Kidney tubule cell (primary cell): ENCODE data around the gene ITGA2B.
A peak's percentile ranks its signal among the peaks of the same experiment; 100 is the strongest.
"Not testable (repeated sequence)": the region's sequence is repeated elsewhere in the genome, so short reads cannot be mapped to it uniquely, and the experiment has no call there.

Source experiments
- DNase-seq: peaks from one replicate; pipeline ENCODE4 v3.0.0-alpha.2; 2018; ENCODE audit warnings: low spot score

Gene ITGA2B

DNA sequence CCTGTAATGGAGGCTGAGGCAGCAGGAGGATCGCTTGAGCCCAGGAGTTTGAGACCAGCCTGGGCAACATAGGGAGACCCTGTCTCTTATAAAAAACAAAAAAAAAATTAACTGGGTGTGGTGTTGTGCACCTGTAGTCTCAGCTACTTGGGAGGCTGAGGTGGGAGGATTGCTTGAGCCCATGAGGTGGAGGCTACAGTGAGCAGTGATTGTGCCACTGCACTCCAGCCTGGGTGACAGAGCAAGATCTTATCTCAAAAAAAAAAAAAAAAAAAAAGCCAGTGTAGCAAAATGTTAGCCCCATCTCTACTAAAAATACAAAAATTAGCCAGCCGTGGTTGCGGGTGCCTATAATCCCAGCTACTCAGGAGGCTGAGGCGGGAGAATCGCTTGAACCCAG lies 59.2 kb downstream of the ITGA2B start:
- DNase-seq: not testable (repeated sequence)

DNA sequence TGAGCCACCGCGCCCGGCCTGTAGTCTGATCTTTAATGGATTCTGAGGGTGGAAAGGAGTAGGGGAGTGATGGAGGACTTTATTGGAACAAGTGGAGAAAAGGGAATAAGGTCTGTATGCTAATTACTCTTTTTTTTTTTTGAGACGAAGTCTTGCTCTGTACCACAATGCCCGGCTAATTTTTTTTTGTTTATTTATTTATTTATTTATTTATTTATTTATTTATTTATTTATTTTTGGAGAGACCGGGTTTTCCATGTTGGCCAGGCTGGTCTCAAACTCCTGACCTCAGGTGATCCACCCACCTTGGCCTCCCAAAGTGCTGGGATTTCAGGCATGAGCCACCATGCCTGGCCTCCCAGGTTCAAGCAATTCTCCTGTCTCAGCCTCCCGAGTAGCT lies 59.9 kb downstream of the ITGA2B start:
- DNase-seq: not testable (repeated sequence)

GRCh38 chr17:44327715-44328449 lies 61.6 kb downstream of the ITGA2B start:
- DNase-seq: no peak

GRCh38 chr17:44326861-44327444 lies 62.5 kb downstream of the ITGA2B start:
- peak; percentile 97 for DNase-seq

DNA sequence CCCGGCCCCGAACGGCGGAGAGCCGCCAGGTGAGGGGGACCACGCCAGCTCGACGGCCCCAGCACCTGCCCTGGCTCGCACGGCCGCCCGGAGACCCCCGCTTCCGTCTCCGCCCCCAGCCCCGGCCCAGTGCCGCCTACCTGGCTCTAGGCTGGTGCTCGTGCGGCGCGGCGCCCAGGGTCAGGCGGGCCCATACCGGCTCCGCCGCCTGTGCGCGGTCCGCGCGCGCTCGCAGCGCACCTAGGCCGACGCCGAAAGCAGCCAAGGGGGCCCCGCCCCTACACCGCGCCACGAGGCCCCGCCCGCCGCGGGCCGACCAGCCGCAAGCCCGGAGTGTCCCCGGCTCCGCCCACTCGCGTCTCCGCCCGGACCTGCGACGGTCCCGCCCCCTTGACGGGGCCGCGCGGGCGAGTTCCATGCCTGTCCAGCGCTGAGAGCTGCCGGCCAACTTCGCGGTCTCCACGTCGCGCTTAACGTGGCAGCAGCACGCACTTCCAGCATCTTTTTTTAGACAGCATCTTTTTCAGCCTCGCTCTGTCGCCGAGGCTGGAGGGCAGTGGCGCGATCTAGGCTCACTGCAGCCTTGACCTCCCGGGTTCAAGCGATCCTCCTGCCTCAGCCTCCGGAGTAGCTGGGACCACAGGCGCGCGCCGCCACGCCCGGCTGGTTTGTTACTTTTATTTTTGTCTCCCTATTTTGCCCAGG lies 64.7 kb downstream of the ITGA2B start, which contains the start of gene SLC25A39:
Gene SLC25A39 (minus strand): TSS at position 253 of the 705 bp plus-strand sequence. CDS start 1,261 bp downstream, outside the sequence.
- peak; percentile 95 for DNase-seq

- peak; percentile 52 for DNase-seq
Measured at GRCh38 chr17:44324092-44324570, 65.3 kb downstream of the ITGA2B start.

GRCh38 chr17:44323359-44324091 lies 65.9 kb downstream of the ITGA2B start:
- no peak for DNase-seq

- DNase-seq: no peak
Measured at GRCh38 chr17:44322236-44322895, 67.1 kb downstream of the ITGA2B start.
